ENCODE results near the gene UBE2N. TPM values are rescaled to one million over a fixed set of nuclear protein-coding genes. Genes with fewer than 3 reads are reported as not detected.
A peak's percentile ranks its signal among the peaks of the same experiment; 100 is the strongest.

UBE2N gene
- total RNA-seq, 4 donors from 2014 or later = 26.5 to 46.8 (median 30.5) TPM

- no peak overlapping the region for H3K4me3 ChIP-seq
- no peak for DNase-seq
- H3K4me1 ChIP-seq = peaks cover 2 to 6% of the 10 kb centered on the region in 2 donors
- intact Hi-C loops (cut with DNase I; ENCODE audit: low total_unique reads) = no loop called here
- no peaks in the 10 kb centered on the region for H3K36me3 ChIP-seq
- H3K9me3 ChIP-seq = no peaks in the 10 kb centered on the region
- in situ Hi-C loops (cut with MboI; ENCODE audit: low sequenced_read_pairs in 4 of 4) = no loop called here
- no peak for TF ChIP-seq POLR2A (IDR thresholded peaks at IDR 0.05)
- TF ChIP-seq CTCF (IDR thresholded peaks at IDR 0.05 in 4 of 5, conservative IDR thresholded peaks at IDR 0.05 in 1 of 5) = no peak
- H3K27ac ChIP-seq = no peak overlapping the region
- ATAC-seq = no peak
- H3K27me3 ChIP-seq = no peaks in the 10 kb centered on the region
Observed at GRCh38 chr12:93449277-93449676, 7.5 kb upstream of the UBE2N start.

DNA sequence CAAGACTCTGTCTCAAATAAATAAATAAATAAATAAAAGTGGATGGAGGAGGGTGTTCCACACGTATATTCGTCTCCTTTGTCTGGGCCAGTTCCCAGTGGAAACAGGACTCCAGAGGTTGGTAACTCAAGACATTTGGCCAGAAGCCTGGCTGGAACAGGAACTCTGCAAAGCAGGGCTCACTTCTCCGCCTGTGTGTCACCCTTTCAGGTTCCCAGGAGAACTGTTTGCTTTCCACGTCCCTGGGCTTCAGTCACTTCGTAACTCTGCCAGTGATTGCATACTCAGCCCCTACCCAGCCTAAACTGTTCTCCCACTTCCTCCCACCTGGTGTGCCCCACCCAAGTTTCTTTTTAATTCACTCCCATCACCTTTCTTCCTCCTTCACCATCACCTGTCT, 7.0 kb upstream of the UBE2N start:
- ATAC-seq (peak; percentile 59 to 93), DNase-seq (peak; percentile 34 to 48)
- Histone ChIP-seq H3K27ac (peak overlapping the region in 1 of 4 donors; percentile 39), H3K9me3 (no peaks in the 10 kb centered on the region), H3K36me3 (no peaks in the 10 kb centered on the region), H3K27me3 (no peaks in the 10 kb centered on the region), H3K4me1 (peaks cover 2 to 6% of the 10 kb centered on the region in 2 donors), H3K4me3 (no peak overlapping the region)
- TF ChIP-seq CTCF (IDR thresholded peaks at IDR 0.05 in 4 of 5, conservative IDR thresholded peaks at IDR 0.05 in 1 of 5) (no peak), POLR2A (IDR thresholded peaks at IDR 0.05) (no peak)
- in situ Hi-C loops (cut with MboI; ENCODE audit: low sequenced_read_pairs in 4 of 4) (no loop called here), intact Hi-C loops (cut with DNase I; ENCODE audit: low total_unique reads) (no loop called here)

DNA sequence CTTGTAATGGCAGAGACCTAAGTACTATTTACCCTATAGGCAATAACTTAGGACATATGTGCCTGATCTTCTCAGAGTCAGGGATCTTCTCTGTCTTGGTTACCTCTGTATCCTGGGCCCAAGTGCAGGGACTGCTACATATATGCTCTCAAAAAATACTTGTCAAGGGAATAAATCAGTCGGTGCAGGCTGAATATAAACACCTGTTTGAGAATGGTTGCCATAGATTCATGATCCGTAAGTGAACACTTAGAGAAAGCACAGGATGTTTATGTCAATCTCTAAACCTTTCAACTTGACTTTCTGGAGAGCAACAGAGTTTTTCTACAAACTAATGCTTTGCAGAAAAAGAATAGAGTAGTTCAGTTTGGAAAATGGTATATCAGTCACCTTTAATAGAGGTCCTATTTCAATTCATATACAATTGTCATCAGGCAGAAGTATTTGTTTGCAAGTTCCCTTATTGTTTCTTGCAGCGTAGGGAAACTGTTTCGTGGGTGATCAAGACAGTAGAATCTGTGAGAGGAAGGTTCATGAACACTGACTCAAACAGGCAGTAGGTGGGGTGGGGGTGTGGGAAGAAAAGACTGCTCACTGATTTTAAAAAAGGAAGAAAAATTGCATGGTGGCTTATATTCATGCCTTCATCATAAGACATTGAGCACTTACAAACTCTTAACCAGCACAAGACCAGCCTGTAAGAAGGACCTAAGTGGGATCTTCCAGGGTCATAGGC, 6.0 kb upstream of the UBE2N start:
- H3K4me3 ChIP-seq = no peak overlapping the region
- H3K4me1 ChIP-seq = peaks cover 6% of the 10 kb centered on the region in 2 donors
- intact Hi-C loops (cut with DNase I; ENCODE audit: low total_unique reads) = no loop called here
- no peak for TF ChIP-seq POLR2A (IDR thresholded peaks at IDR 0.05)
- TF ChIP-seq CTCF (IDR thresholded peaks at IDR 0.05 in 4 of 5, conservative IDR thresholded peaks at IDR 0.05 in 1 of 5) = no peak
- DNase-seq = no peak
- H3K27ac ChIP-seq = no peak overlapping the region
- no peaks in the 10 kb centered on the region for H3K27me3 ChIP-seq
- no peak for ATAC-seq
- H3K36me3 ChIP-seq = no peaks in the 10 kb centered on the region
- in situ Hi-C loops (cut with MboI; ENCODE audit: low sequenced_read_pairs in 4 of 4) = no loop called here
- no peaks in the 10 kb centered on the region for H3K9me3 ChIP-seq

DNA sequence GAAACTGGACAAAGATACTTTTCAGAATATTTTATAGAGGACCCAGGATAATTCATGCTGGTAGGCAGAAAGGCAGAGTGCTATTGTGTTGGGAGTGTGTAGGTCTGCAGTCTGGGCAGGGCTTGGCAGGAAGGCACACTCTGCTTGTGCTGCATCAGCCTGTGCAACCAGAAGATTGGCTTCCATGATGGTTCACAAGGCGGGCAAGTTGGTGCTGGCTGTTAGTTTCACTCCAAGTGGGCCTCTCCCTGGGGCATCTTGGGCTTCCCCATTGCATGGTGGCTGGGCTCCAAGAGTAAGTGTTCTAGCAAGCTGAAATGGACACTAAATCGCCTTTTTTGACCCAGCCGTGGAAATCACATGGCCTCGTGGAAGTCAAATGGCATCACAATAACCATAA, 1.8 kb upstream of the UBE2N start:
- no peak for DNase-seq
- Histone ChIP-seq H3K27ac (no peak overlapping the region), H3K4me3 (no peak overlapping the region), H3K36me3 (no peaks in the 10 kb centered on the region), H3K9me3 (no peaks in the 10 kb centered on the region), H3K4me1 (peaks cover 29 to 31% of the 10 kb centered on the region in 2 donors), H3K27me3 (no peaks in the 10 kb centered on the region)
- ATAC-seq = no peak
- intact Hi-C loops (cut with DNase I; ENCODE audit: low total_unique reads) (no loop called here), in situ Hi-C loops (cut with MboI; ENCODE audit: low sequenced_read_pairs in 4 of 4) (no loop called here)
- TF ChIP-seq POLR2A (IDR thresholded peaks at IDR 0.05) = no peak
- no peak for TF ChIP-seq CTCF (IDR thresholded peaks at IDR 0.05 in 4 of 5, conservative IDR thresholded peaks at IDR 0.05 in 1 of 5)

Measured in gastrocnemius medialis (tissue), 4 donors.